Transverse colon (tissue), 4 donors: ENCODE results near the gene HS3ST5.

Experiments
- POLR2A ChIP-seq: fragments of 450-650 bp; IDR thresholded peaks from one replicate; pipeline ENCODE4 v1.6.1; 2016; ENCODE audit warnings: antibody characterized with exemption, mild to moderate bottlenecking, moderate library complexity
- POLR2AphosphoS5 ChIP-seq, 3 donors: sonication (generic); formaldehyde crosslinking; IDR thresholded peaks; one replicate each; pipeline ENCODE4 v1.6.1; 2016; ENCODE audit warnings: antibody characterized with exemption in 3 of 3
- TF ChIP-seq, protein P1 (sequence below), 5 experiments: fragments of 200-600 bp in 3 of 5; fragments of 450-650 bp in 2 of 5; sonication (generic) in 3 of 5; IDR thresholded peaks; 1 replicate in 2 of 5; 2 replicates in 3 of 5; pipeline ENCODE4 v1.5.1; 2016 to 2017; ENCODE audit warnings: antibody characterized with exemption in 5 of 5, inconsistent platforms in 3 of 5, mild to moderate bottlenecking in 2 of 5, moderate library complexity in 1 of 5

DNA sequence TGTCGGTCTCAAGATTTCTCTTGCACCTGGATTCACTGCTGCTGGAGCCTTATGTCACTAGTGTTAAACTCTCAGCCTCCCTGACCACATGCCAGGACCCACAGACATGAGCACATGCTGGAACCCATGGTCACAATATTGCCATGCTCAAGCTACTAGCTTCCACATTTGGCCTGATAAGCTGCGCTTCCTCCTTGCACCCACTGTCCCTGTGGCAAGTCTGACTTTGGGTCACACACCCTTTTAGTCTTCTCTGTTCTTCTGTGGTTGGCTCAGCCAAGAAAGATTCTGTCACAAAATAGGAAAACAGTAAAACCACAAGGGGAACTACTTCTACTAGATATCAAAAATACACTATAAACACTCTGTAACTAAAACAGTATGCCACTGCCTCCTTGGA lies 303.0 kb downstream of the HS3ST5 start:
- TF ChIP-seq POLR2A (no peak), POLR2AphosphoS5 (IDR thresholded peaks at IDR 0.05) (no peak)
- TF ChIP-seq, protein P1, sequence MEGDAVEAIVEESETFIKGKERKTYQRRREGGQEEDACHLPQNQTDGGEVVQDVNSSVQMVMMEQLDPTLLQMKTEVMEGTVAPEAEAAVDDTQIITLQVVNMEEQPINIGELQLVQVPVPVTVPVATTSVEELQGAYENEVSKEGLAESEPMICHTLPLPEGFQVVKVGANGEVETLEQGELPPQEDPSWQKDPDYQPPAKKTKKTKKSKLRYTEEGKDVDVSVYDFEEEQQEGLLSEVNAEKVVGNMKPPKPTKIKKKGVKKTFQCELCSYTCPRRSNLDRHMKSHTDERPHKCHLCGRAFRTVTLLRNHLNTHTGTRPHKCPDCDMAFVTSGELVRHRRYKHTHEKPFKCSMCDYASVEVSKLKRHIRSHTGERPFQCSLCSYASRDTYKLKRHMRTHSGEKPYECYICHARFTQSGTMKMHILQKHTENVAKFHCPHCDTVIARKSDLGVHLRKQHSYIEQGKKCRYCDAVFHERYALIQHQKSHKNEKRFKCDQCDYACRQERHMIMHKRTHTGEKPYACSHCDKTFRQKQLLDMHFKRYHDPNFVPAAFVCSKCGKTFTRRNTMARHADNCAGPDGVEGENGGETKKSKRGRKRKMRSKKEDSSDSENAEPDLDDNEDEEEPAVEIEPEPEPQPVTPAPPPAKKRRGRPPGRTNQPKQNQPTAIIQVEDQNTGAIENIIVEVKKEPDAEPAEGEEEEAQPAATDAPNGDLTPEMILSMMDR (IDR thresholded peaks at IDR 0.05): no peak
